ENCODE data around the gene BANK1.

- TF ChIP-seq RAD21 (IDR thresholded peaks at IDR 0.05; ENCODE audit: low read depth) (no peak), CEBPB (IDR thresholded peaks at IDR 0.05) (no peak)
These were observed 63.2 kb downstream of the BANK1 start for GRCh38 chr4:101853691-101854090.

All from Ishikawa (cell line).